HFF-Myc (cell line): Measurements from ENCODE around the gene TMED7.
"Not testable (repeated sequence)": the region's sequence is repeated elsewhere in the genome, so short reads cannot be mapped to it uniquely, and the experiment has no call there.

Experiments used
- DNase-seq: peaks from one replicate; pipeline ENCODE4 v3.0.0-alpha.2; 2011; ENCODE audit warnings: low read depth; ENCODE audit errors: extremely low read depth
- H3K4me3 ChIP-seq: replicated peaks from 2 replicates; pipeline ENCODE4 v1.5.1; 2011; ENCODE audit warnings: low read depth, mild to moderate bottlenecking, control low read depth, low read length
- CTCF ChIP-seq: IDR thresholded peaks from 2 replicates; pipeline ENCODE4 v1.5.1; 2012; ENCODE audit warnings: mild to moderate bottlenecking, low read depth, low read length, control low read depth; ENCODE audit errors: missing control alignments

Gene TMED7

DNA sequence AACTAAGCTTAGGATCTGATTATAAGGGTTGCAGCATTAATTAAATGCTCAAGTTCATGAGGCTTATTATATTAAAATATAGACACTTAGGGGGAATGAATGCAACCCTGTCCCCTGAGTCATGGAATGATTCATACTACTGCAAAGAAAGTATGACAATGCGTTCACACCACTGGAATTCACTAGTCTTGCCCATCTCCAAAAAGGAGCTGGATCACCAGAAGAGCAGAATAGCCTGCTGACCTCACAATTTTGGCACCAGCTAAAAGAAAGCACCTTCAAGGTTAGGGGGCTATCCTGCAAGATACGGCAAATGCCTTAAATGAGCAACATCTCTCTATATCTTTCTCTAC, 32.0 kb upstream of the TMED7 start:
- no peak for DNase-seq
- no peak overlapping the region for H3K4me3 ChIP-seq
- TF ChIP-seq CTCF = no peak

GRCh38 chr5:115657125-115657880, 31.5 kb upstream of the TMED7 start:
- H3K4me3 ChIP-seq = no peak overlapping the region
- no peak for DNase-seq
- TF ChIP-seq CTCF = no peak

- no peak for DNase-seq
- TF ChIP-seq CTCF = no peak
- no peak overlapping the region for H3K4me3 ChIP-seq
Observed at GRCh38 chr5:115656404-115656803, 30.6 kb upstream of the TMED7 start.

GRCh38 chr5:115655994-115656393, 30.2 kb upstream of the TMED7 start:
- DNase-seq = no peak
- no peak for TF ChIP-seq CTCF
- no peak overlapping the region for H3K4me3 ChIP-seq

DNA sequence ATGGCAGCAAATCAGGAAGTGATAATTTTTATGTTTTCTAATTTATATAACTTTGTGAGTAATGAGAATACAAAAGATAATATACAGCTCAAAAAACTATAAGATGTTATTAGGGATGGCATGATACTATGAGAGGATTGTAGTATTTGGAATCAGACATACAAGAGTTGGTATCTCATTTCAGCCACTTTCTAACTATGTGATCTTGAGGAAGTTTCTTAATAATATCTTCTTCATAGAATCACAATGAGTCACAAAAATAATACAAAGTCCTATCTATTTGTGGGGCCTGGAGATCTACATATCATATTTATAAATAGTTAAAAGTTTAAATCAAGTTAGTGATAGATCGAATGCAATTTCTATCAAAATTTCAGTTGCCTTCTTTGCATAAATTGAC, 23.7 kb upstream of the TMED7 start:
- TF ChIP-seq CTCF = no peak
- no peak for DNase-seq
- H3K4me3 ChIP-seq = no peak overlapping the region

- DNase-seq = no peak
- no peak overlapping the region for H3K4me3 ChIP-seq
- TF ChIP-seq CTCF = no peak
Observed at GRCh38 chr5:115648056-115648455, 22.2 kb upstream of the TMED7 start.

DNA sequence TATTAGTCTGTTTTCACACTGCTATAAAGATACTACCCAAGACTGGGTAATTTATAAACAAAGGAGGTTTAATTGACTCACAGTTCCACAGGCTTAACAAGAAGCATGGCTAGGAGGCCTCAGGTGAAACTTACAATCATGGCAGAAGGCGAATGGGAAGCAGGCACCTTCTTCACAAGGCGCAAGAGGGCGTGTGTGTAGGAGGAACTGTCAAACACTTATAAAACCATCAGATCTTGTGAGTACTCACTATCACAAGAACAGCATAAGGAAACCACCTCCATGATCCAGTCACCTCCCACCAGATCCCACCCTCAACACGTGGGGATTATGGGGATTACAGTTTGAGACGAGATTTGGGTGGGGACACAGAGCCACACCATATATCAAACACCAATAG, 19.6 kb upstream of the TMED7 start:
- not testable (repeated sequence) for DNase-seq, H3K4me3 ChIP-seq
